ENCODE data around the gene SEPTIN6. TPM values are rescaled to one million over a fixed set of nuclear protein-coding genes. Genes with fewer than 3 reads are reported as not detected.
A peak's percentile ranks its signal among the peaks of the same experiment; 100 is the strongest.

The SEPTIN6 gene
- total and polyA plus RNA-seq, 2 of the 8 experiments (the other 6 are each of a cell fraction or from before 2014, with no cell fraction given): 31.0 to 42.6 TPM

- Histone ChIP-seq H3K23me2 (ENCODE audit: low read depth, low read length) (peaks cover 4% of the 10 kb centered on the region; the same call in 1 of the 2 replicates), H3K18ac (ENCODE audit: extremely low read depth, low read length) (no peak overlapping the region), H3K79me1 (ENCODE audit: low read depth, low read length) (no peaks in the 10 kb centered on the region), H3K27me3 (replicated peaks in 1 of 4; ENCODE audit: control insufficient read depth in 3 of 4, extremely low read depth in 1 of 4, insufficient read depth in 3 of 4, low read length in 3 of 4) (peaks cover 0 to 10% (median 7%) of the 10 kb centered on the region in 4 experiments; a peak in 3 of 7 replicates), H4K5ac (ENCODE audit: insufficient read length, low read depth, low read length) (no peak overlapping the region), H3K4me3 (ENCODE audit: extremely low read depth in 1 of 4, insufficient read depth in 2 of 4, low read depth in 3 of 4, low read length in 4 of 4) (no peak overlapping the region), H3K4ac (replicated peaks; ENCODE audit: insufficient read length, low read depth, low read length) (no peak overlapping the region), H3K9me3 (ENCODE audit: insufficient read depth in 2 of 2, low read depth in 1 of 2, low read length in 1 of 2) (no peaks in the 10 kb centered on the region), H3K36me3 (ENCODE audit: control insufficient read depth in 2 of 4, insufficient read depth in 4 of 4, low read length in 3 of 4) (no peaks in the 10 kb centered on the region), H3K79me2 (ENCODE audit: control insufficient read depth in 1 of 2, insufficient read depth in 2 of 2, low read length in 2 of 2) (no peaks in the 10 kb centered on the region), H2AFZ (ENCODE audit: low read length) (no peak overlapping the region), H4K20me1 (replicated peaks in 1 of 2; ENCODE audit: control insufficient read depth in 1 of 2, insufficient read depth in 2 of 2, low read length in 2 of 2) (no peaks in the 10 kb centered on the region), H2BK20ac (ENCODE audit: low read length) (no peak overlapping the region), H4K8ac (ENCODE audit: extremely low read depth, insufficient read depth, low read length) (no peak overlapping the region), H2BK12ac (ENCODE audit: low read depth, low read length) (no peak overlapping the region), H3K27ac (ENCODE audit: low read depth, low read length) (no peak overlapping the region), H2BK15ac (ENCODE audit: low read length) (no peak overlapping the region), H3K4me1 (replicated peaks in 1 of 4; ENCODE audit: control insufficient read depth in 3 of 4, insufficient read depth in 4 of 4, low read length in 3 of 4) (peaks cover 6 to 18% (median 9%) of the 10 kb centered on the region in 4 experiments), H2BK5ac (ENCODE audit: low read depth, low read length) (no peak overlapping the region), H2AK5ac (ENCODE audit: low read depth, low read length) (no peak overlapping the region), H3K56ac (replicated peaks; ENCODE audit: insufficient read length, low read depth, low read length) (no peak overlapping the region), H4K91ac (replicated peaks; ENCODE audit: insufficient read length, low read length) (no peak overlapping the region), H2BK120ac (replicated peaks; ENCODE audit: low read depth, low read length) (no peak overlapping the region), H3K4me2 (ENCODE audit: insufficient read depth in 1 of 2, low read depth in 2 of 2, low read length in 2 of 2) (no peak overlapping the region), H3K9ac (replicated peaks in 1 of 4; ENCODE audit: extremely low read depth in 1 of 4, low read depth in 3 of 4, low read length in 3 of 4) (no peak overlapping the region), H3K23ac (ENCODE audit: insufficient read length) (no peak overlapping the region), H3K14ac (ENCODE audit: insufficient read length) (no peak overlapping the region)
- POLR2A ChIA-PET (ENCODE audit: partially characterized antibody): no interaction called here
- peak; percentile 70 for FAIRE-seq
- CTCF ChIA-PET (ENCODE audit: partially characterized antibody): interaction anchor here (0.9 to 1.7 kb wide), 8 partner anchors 10 to 80 kb away, joined by 3 to 6 read pairs (median 3); no protein-coding TSS in a partner anchor
- no peak for DNase-seq (ENCODE audit: low read depth in 1 of 2, low spot score in 2 of 2)
- TF ChIP-seq YY1 (IDR thresholded peaks at IDR 0.05; ENCODE audit: low read depth, low read length): no peak
- no peak for TF ChIP-seq KDM5A (IDR thresholded peaks at IDR 0.05; ENCODE audit: low read length)
- TF ChIP-seq SIN3A (conservative IDR thresholded peaks at IDR 0.05 in 1 of 2, IDR thresholded peaks at IDR 0.05 in 1 of 2; ENCODE audit: low read depth in 1 of 2, low read length in 2 of 2): no peak
- TF ChIP-seq JUND (IDR thresholded peaks at IDR 0.05; ENCODE audit: low read length): no peak
- TF ChIP-seq POLR2AphosphoS5 (IDR thresholded peaks at IDR 0.05; ENCODE audit: low read depth, low read length): no peak
- no peak for TF ChIP-seq PHF8 (conservative IDR thresholded peaks at IDR 0.05; ENCODE audit: low read depth, low read length)
- TF ChIP-seq RNF2 (IDR thresholded peaks at IDR 0.05; ENCODE audit: borderline replicate concordance, low read depth, low read length, missing control alignments, poor library complexity, severe bottlenecking): no peak
- peak; percentile 41; the same call in 1 of the 2 replicates for TF ChIP-seq TEAD4 (IDR thresholded peaks at IDR 0.05; ENCODE audit: low read depth, low read length)
- TF ChIP-seq CHD2 (IDR thresholded peaks at IDR 0.05; ENCODE audit: low read length): no peak
- peak in 2 of 3 experiments; percentile 49 to 58; a peak in 3 of 4 replicates for TF ChIP-seq CTCF (IDR thresholded peaks at IDR 0.05; ENCODE audit: control extremely low read depth in 1 of 3, insufficient read depth in 1 of 3, low read depth in 1 of 3, low read length in 3 of 3)
- no peak for TF ChIP-seq RXRA (IDR thresholded peaks at IDR 0.05; ENCODE audit: insufficient read depth, low read depth, low read length)
- no peak for TF ChIP-seq NANOG (IDR thresholded peaks at IDR 0.05; ENCODE audit: insufficient read depth, low read depth, low read length, poor library complexity, severe bottlenecking)
Measured at GRCh38 chrX:119698845-119699244, 5.9 kb upstream of the SEPTIN6 start.
